ENCODE measurements around the gene SRR.

DNA sequence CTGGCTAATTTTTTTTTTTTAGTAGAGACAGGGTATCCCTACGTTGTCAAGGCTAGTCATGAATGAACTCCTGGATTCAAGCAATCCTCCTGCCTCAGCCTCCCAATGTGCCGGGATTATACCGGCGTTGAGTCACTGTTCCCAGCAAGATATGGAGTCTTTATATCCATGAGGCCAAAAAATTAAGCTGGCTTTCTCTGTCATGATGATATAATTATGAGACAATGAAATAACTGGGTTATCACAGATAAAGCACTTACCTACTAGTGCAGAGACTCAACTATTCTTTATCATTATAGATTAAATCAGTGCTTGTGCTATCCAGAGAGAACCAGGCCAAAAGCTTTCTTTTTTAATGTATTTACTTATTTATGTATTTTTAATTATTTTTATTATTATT lies 36.4 kb upstream of the SRR start:
- TF ChIP-seq CTCF (IDR thresholded peaks at IDR 0.05) (no peak), EP300 (IDR thresholded peaks at IDR 0.05) (no peak)
